IMR-90 (cell line): Measurements from ENCODE around the gene VPS52. TPM values are rescaled to one million over a fixed set of nuclear protein-coding genes. Genes with fewer than 3 reads are reported as not detected.

Experiments
- ATAC-seq: fragments of 200-7000 bp; cut with Tn5 transposase; 2 replicates; pipeline ENCODE4 v1.9.1; 2020; ENCODE audit warnings: low read depth, mild to moderate bottlenecking, moderate library complexity
- BruUV-seq: library from RNA; stranded (reverse); fragments of 400-500 nt; replicated peaks from 2 replicates; lab custom pipeline; 2021; lab: Mats Ljungman, UMichigan
- CTCF ChIA-PET: fragments of 300-600 bp; formaldehyde crosslinking; extraction: SDS; loops from one replicate; lab custom pipeline; 2021; ENCODE audit warnings: antibody characterized with exemption; lab: Yijun Ruan, JAX
- POLR2A ChIA-PET: fragments of 300-600 bp; sonication (Branson Sonifier 250); formaldehyde crosslinking; loops from one replicate; lab custom pipeline; 2022; ENCODE audit warnings: antibody characterized with exemption; ENCODE audit not compliant: unreplicated experiment; lab: Charles Lee
- DNase-seq: peaks from one replicate; pipeline ENCODE4 v3.0.0; 2013
- H2AFZ ChIP-seq: replicated peaks from 2 replicates; pipeline ENCODE3; 2013; ENCODE audit warnings: low read length, mild to moderate bottlenecking; ENCODE audit not compliant: poor library complexity
- H2AK5ac ChIP-seq: 2 replicates; pipeline ENCODE4 v1.6.1; 2013; ENCODE audit warnings: low read depth, low read length, inconsistent platforms
- H2AK9ac ChIP-seq: replicated peaks from 2 replicates; pipeline ENCODE3; 2013; ENCODE audit warnings: mild to moderate bottlenecking, low read depth, low read length, moderate library complexity; ENCODE audit not compliant: poor library complexity
- H2BK120ac ChIP-seq: 2 replicates; pipeline ENCODE4 v1.6.1; 2013; ENCODE audit warnings: low read depth, low read length, inconsistent platforms
- H2BK15ac ChIP-seq: 3 replicates; pipeline ENCODE4 v1.6.1; 2013; ENCODE audit warnings: low read depth, low read length, inconsistent platforms
- H2BK20ac ChIP-seq: 2 replicates; pipeline ENCODE4 v1.6.1; 2013; ENCODE audit warnings: low read depth, mild to moderate bottlenecking, inconsistent platforms, low read length, moderate library complexity
- H2BK5ac ChIP-seq: 2 replicates; pipeline ENCODE4 v1.6.1; 2013; ENCODE audit warnings: mild to moderate bottlenecking, low read depth, low read length, inconsistent platforms; ENCODE audit not compliant: poor library complexity, severe bottlenecking
- H3K14ac ChIP-seq: replicated peaks from 2 replicates; pipeline ENCODE4 v1.6.1; 2013; ENCODE audit warnings: low read depth, low read length, inconsistent platforms
- H3K18ac ChIP-seq: 2 replicates; pipeline ENCODE4 v1.6.1; 2013; ENCODE audit warnings: low read depth, low read length, control low read depth
- H3K23ac ChIP-seq: 2 replicates; pipeline ENCODE4 v1.6.1; 2013; ENCODE audit warnings: low read depth, low read length, inconsistent platforms
- H3K27ac ChIP-seq: 2 replicates; pipeline ENCODE4 v1.5.1; 2013; ENCODE audit warnings: mild to moderate bottlenecking, control low read depth, low read length; ENCODE audit not compliant: insufficient read depth
- H3K27me3 ChIP-seq: 2 replicates; pipeline ENCODE4 v1.6.1; 2013; ENCODE audit warnings: low read length; ENCODE audit not compliant: control insufficient read depth, insufficient read depth
- H3K36me3 ChIP-seq: 2 replicates; pipeline ENCODE4 v1.6.1; 2013; ENCODE audit warnings: low read length, mixed read lengths; ENCODE audit not compliant: control insufficient read depth, insufficient read depth
- H3K4ac ChIP-seq: 2 replicates; pipeline ENCODE4 v1.6.1; 2013; ENCODE audit warnings: low read depth, low read length, inconsistent platforms
- H3K4me1 ChIP-seq: 2 replicates; pipeline ENCODE4 v1.6.1; 2013; ENCODE audit warnings: low read length, mixed read lengths; ENCODE audit not compliant: control insufficient read depth, insufficient read depth
- H3K4me2 ChIP-seq: 2 replicates; pipeline ENCODE4 v1.6.1; 2013; ENCODE audit warnings: low read depth, mild to moderate bottlenecking, control low read depth, low read length, moderate library complexity
- H3K4me3 ChIP-seq: 2 replicates; pipeline ENCODE4 v1.5.1; 2013; ENCODE audit warnings: low read depth, mild to moderate bottlenecking, control low read depth, low read length, moderate library complexity; ENCODE audit not compliant: insufficient read depth
- H3K56ac ChIP-seq: 2 replicates; pipeline ENCODE4 v1.6.1; 2013; ENCODE audit warnings: low read length, inconsistent platforms; ENCODE audit not compliant: insufficient read depth; ENCODE audit errors: extremely low read depth
- H3K79me1 ChIP-seq, 2 experiments: 2 replicates each; pipeline ENCODE4 v1.6.1; 2013; ENCODE audit warnings: low read length in 2 of 2, inconsistent platforms in 1 of 2, low read depth in 1 of 2
- H3K9ac ChIP-seq: 2 replicates; pipeline ENCODE4 v1.6.1; 2013; ENCODE audit warnings: low read depth, low read length, control low read depth
- H3K9me1 ChIP-seq: 2 replicates; pipeline ENCODE4 v1.6.1; 2013; ENCODE audit warnings: low read length, inconsistent platforms; ENCODE audit not compliant: insufficient read depth
- H3K9me3 ChIP-seq: 2 replicates; pipeline ENCODE4 v1.6.1; 2013; ENCODE audit warnings: low read length; ENCODE audit not compliant: control insufficient read depth, insufficient read depth
- H4K20me1 ChIP-seq: 2 replicates; pipeline ENCODE4 v1.6.1; 2013; ENCODE audit warnings: low read length, inconsistent platforms; ENCODE audit not compliant: insufficient read depth
- H4K5ac ChIP-seq: 2 replicates; pipeline ENCODE4 v1.6.1; 2013; ENCODE audit warnings: mild to moderate bottlenecking, low read depth, low read length, control low read depth
- H4K8ac ChIP-seq, 2 experiments: 2 replicates each; pipeline ENCODE4 v1.6.1; 2013; ENCODE audit warnings: low read depth in 2 of 2, low read length in 2 of 2, control low read depth in 1 of 2, inconsistent platforms in 1 of 2
- H4K91ac ChIP-seq: 2 replicates; pipeline ENCODE4 v1.6.1; 2013; ENCODE audit warnings: low read depth, low read length, inconsistent platforms; ENCODE audit not compliant: insufficient read depth
- BHLHE40 ChIP-seq: fragments of 150-350 bp; IDR thresholded peaks from 2 replicates; pipeline ENCODE4 v1.6.1; 2016; ENCODE audit warnings: mild to moderate bottlenecking, low read depth, low read length
- CEBPB ChIP-seq: IDR thresholded peaks from 2 replicates; pipeline ENCODE4 v1.6.1; 2012; ENCODE audit warnings: low read depth, low read length, improper control_type of control experiment
- ELK1 ChIP-seq: fragments of 150-350 bp; IDR thresholded peaks from 2 replicates; pipeline ENCODE4 v1.6.1; 2016; ENCODE audit warnings: low read depth, mild to moderate bottlenecking, low read length, moderate library complexity, borderline replicate concordance
- FOS ChIP-seq: fragments of 150-350 bp; IDR thresholded peaks from 2 replicates; pipeline ENCODE4 v1.6.1; 2016; ENCODE audit warnings: low read depth, low read length
- MAFK ChIP-seq: IDR thresholded peaks from 2 replicates; pipeline ENCODE4 v1.6.1; 2012; ENCODE audit warnings: low read depth, low read length, improper control_type of control experiment
- MAZ ChIP-seq: IDR thresholded peaks from 2 replicates; pipeline ENCODE4 v1.6.1; 2012; ENCODE audit warnings: low read depth, mild to moderate bottlenecking, low read length, improper control_type of control experiment, moderate library complexity, borderline replicate concordance
- MXI1 ChIP-seq: IDR thresholded peaks from 2 replicates; pipeline ENCODE4 v1.6.1; 2012; ENCODE audit warnings: low read depth, mild to moderate bottlenecking, low read length, moderate library complexity, borderline replicate concordance
- NFE2L2 ChIP-seq: fragments of 150-350 bp; IDR thresholded peaks from 2 replicates; pipeline ENCODE4 v1.6.1; 2016; ENCODE audit warnings: low read depth, mild to moderate bottlenecking, low read length
- POLR2A ChIP-seq: IDR thresholded peaks from 2 replicates; pipeline ENCODE4 v1.6.1; 2012; ENCODE audit warnings: mild to moderate bottlenecking, low read depth, low read length
- RAD21 ChIP-seq: IDR thresholded peaks from 2 replicates; pipeline ENCODE4 v1.6.1; 2012; ENCODE audit warnings: low read length, improper control_type of control experiment
- RCOR1 ChIP-seq: IDR thresholded peaks from 2 replicates; pipeline ENCODE4 v1.6.1; 2012; ENCODE audit warnings: mild to moderate bottlenecking, low read length, improper control_type of control experiment; ENCODE audit not compliant: insufficient replicate concordance
- RFX5 ChIP-seq: IDR thresholded peaks from 2 replicates; pipeline ENCODE4 v1.8.0; 2012; ENCODE audit warnings: low read depth, mild to moderate bottlenecking, low read length, moderate library complexity
- SMC3 ChIP-seq: fragments of 150-350 bp; IDR thresholded peaks from 2 replicates; pipeline ENCODE4 v1.6.1; 2016; ENCODE audit warnings: low read depth, mild to moderate bottlenecking, antibody characterized with exemption, low read length, moderate library complexity
- WGBS, 2 experiments: methylation state at CpG; one replicate each; pipeline versions ENCODE4 v1.1.5 to v1.1.7; 2013; ENCODE audit warnings: missing lambda C conversion rate in 2 of 2; ENCODE audit not compliant: insufficient read length in 1 of 2; ENCODE audit errors: extremely low coverage in 2 of 2; 5-methylcytosine and 5-hydroxymethylcytosine counted together
- dilution Hi-C: fragments of 300-500 bp; cut with HindIII; formaldehyde crosslinking; loops from one replicate; pipeline ENCODE4 v1.14.3; 2018; ENCODE audit warnings: low sequenced_read_pairs; ENCODE audit not compliant: unreplicated experiment
- in situ Hi-C: fragments of 300-500 bp; cut with MboI; formaldehyde crosslinking; loops from 3 replicates; pipeline ENCODE4 v1.14.3; 2019; ENCODE audit warnings: low sequenced_read_pairs, inconsistent platforms, mixed read lengths
- intact Hi-C: fragments of 100-400 bp; cut with micrococcal nuclease; formaldehyde crosslinking; loops from 2 replicates; pipeline ENCODE4 v1.10.0; 2022
- polyA plus RNA-seq, 3 experiments: library from polyadenylated mRNA; depleted of rRNA; stranded (reverse); fragments of >200 nt; gene quantifications; 2 replicates each; pipeline ENCODE4 v1.2.3, GENCODE V29; 2012; ENCODE audit warnings: low replicate concordance in 1 of 3
- total RNA-seq: library from RNA; depleted of rRNA; stranded (reverse); fragments of >200 nt; gene quantifications from 2 replicates; pipeline ENCODE4 v1.2.3, GENCODE V29; 2012
- TF ChIP-seq, protein P1 (sequence below): fragments of 150-350 bp; IDR thresholded peaks from 2 replicates; pipeline ENCODE4 v1.6.1; 2017; ENCODE audit warnings: mild to moderate bottlenecking, antibody characterized with exemption, low read length, low read depth

The VPS52 gene
- total and polyA plus RNA-seq, 2 of the 4 experiments (the other 2 are of a cell fraction): 29.8 to 54.6 TPM

GRCh38 chr6:33206027-33206863 lies 65.4 kb downstream of the VPS52 start:
- Histone ChIP-seq H2BK5ac (peak overlapping the region; percentile 78), H3K27ac (peak overlapping the region; percentile 94; the same call in 1 of the 2 replicates), H3K9ac (no peak overlapping the region), H3K9me1 (peaks cover 38% of the 10 kb centered on the region), H3K23ac (peak overlapping the region; percentile 81; the same call in 1 of the 2 replicates), H3K9me3 (no peaks in the 10 kb centered on the region), H3K4me1 (peaks cover 34% of the 10 kb centered on the region), H3K56ac (no peak overlapping the region), H2AFZ (peak overlapping the region; percentile 72), H3K4me2 (no peak overlapping the region; the same call in 1 of the 2 replicates), H3K27me3 (no peaks in the 10 kb centered on the region), H4K20me1 (peaks cover 25% of the 10 kb centered on the region; the same call in 1 of the 2 replicates), H2BK120ac (peak overlapping the region; percentile 59), H3K4ac (peak overlapping the region; percentile 76), H4K91ac (peak overlapping the region; percentile 37), H3K18ac (no peak overlapping the region), H4K5ac (peak overlapping the region; percentile 18), H2AK9ac (peak overlapping the region; percentile 89), H2AK5ac (peak overlapping the region; percentile 36), H2BK15ac (peak overlapping the region; percentile 11; the same call in 1 of the 3 replicates), H3K4me3 (no peak overlapping the region), H4K8ac (peak overlapping the region in 1 of 2 experiments; percentile 80; a peak in 2 of 4 replicates), H3K79me1 (peaks cover 21 to 82% of the 10 kb centered on the region in 2 experiments), H2BK20ac (peak overlapping the region; percentile 62), H3K14ac (peak overlapping the region; percentile 44; the same call in 1 of the 2 replicates), H3K36me3 (peaks cover 40% of the 10 kb centered on the region)
- intact Hi-C loops (no loop called here), dilution Hi-C loops (no loop called here), in situ Hi-C loops (no loop called here)
- no CpG with 5 or more reads among the region's 3 CpGs for WGBS, 2 experiments
- ChIA-PET POLR2A (no interaction called here), CTCF (no interaction called here)
- no TSS peak for BruUV-seq
- DNase-seq (no peak), ATAC-seq (no peak)
- no peak for TF ChIP-seq FOS
- TF ChIP-seq MAZ: no peak
- no peak for TF ChIP-seq NFE2L2
- TF ChIP-seq CEBPB: no peak
- TF ChIP-seq MAFK: no peak
- TF ChIP-seq MXI1: no peak
- no peak for TF ChIP-seq POLR2A
- TF ChIP-seq RFX5: no peak
- TF ChIP-seq RCOR1: no peak
- TF ChIP-seq ELK1: no peak
- TF ChIP-seq, protein P1, sequence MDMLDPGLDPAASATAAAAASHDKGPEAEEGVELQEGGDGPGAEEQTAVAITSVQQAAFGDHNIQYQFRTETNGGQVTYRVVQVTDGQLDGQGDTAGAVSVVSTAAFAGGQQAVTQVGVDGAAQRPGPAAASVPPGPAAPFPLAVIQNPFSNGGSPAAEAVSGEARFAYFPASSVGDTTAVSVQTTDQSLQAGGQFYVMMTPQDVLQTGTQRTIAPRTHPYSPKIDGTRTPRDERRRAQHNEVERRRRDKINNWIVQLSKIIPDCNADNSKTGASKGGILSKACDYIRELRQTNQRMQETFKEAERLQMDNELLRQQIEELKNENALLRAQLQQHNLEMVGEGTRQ: no peak
- no peak for TF ChIP-seq RAD21
- TF ChIP-seq SMC3: no peak
- TF ChIP-seq BHLHE40: no peak
